CD4-positive, alpha-beta T cell (primary cell): ENCODE measurements around the gene OR7C1. TPM values are rescaled to one million over a fixed set of nuclear protein-coding genes. Genes with fewer than 3 reads are reported as not detected.
"Not testable (repeated sequence)": the region's sequence is repeated elsewhere in the genome, so short reads cannot be mapped to it uniquely, and the experiment has no call there.

Source experiments
- ATAC-seq: fragments of 200-7000 bp; cut with Tn5 transposase; one replicate; pipeline ENCODE4 v1.10.0; 2022; ENCODE audit warnings: mild to moderate bottlenecking; ENCODE audit not compliant: poor library complexity
- CTCF ChIA-PET: fragments of 350-600 bp; sonication (Branson Sonifier 250); formaldehyde crosslinking; loops from one replicate; lab custom pipeline; 2021; ENCODE audit warnings: antibody characterized with exemption, inconsistent platforms; lab: Charles Lee
- POLR2A ChIA-PET: fragments of 350-600 bp; sonication (Branson Sonifier 250); formaldehyde crosslinking; loops from one replicate; lab custom pipeline; 2021; ENCODE audit warnings: antibody characterized with exemption, inconsistent platforms; lab: Charles Lee
- DNase-seq, 14 experiments: peaks; one replicate each; pipeline ENCODE4 v3.0.0-alpha.2; 2013 to 2020; ENCODE audit warnings: mixed read lengths in 2 of 14
- H3K27ac ChIP-seq, 2 donors: one replicate each; pipeline versions ENCODE4 v1.5.1 to v1.7.0; 2013; ENCODE audit warnings: low read length in 2 of 2, low read depth in 1 of 2, mild to moderate bottlenecking in 1 of 2
- H3K27me3 ChIP-seq, 2 experiments: 1 replicate in 1 of 2; 2 replicates in 1 of 2; pipeline versions ENCODE4 v1.6.1 to v1.7.0; 2013; ENCODE audit warnings: low read length in 2 of 2, control low read depth in 1 of 2, mild to moderate bottlenecking in 1 of 2, moderate library complexity in 1 of 2; ENCODE audit not compliant: insufficient read depth in 2 of 2, control insufficient read depth in 1 of 2
- H3K36me3 ChIP-seq: one replicate; pipeline ENCODE4 v1.6.1; 2013; ENCODE audit warnings: low read length, control low read depth; ENCODE audit not compliant: insufficient read depth
- H3K4me1 ChIP-seq: one replicate; pipeline ENCODE4 v1.6.1; 2013; ENCODE audit warnings: low read length, control low read depth; ENCODE audit not compliant: insufficient read depth
- H3K4me3 ChIP-seq: one replicate; pipeline ENCODE4 v1.5.1; 2013; ENCODE audit warnings: mild to moderate bottlenecking, low read length, moderate library complexity
- H3K9me3 ChIP-seq, 2 experiments: 1 replicate in 1 of 2; 2 replicates in 1 of 2; pipeline versions ENCODE4 v1.6.1 to v1.7.0; 2013; ENCODE audit warnings: low read length in 2 of 2, mild to moderate bottlenecking in 2 of 2, control low read depth in 1 of 2, moderate library complexity in 1 of 2; ENCODE audit not compliant: control insufficient read depth in 1 of 2, insufficient read depth in 1 of 2
- H3K27ac Mint-ChIP-seq: one replicate; pipeline ENCODE4 v1.8.0; 2020; ENCODE audit warnings: mixed read lengths
- H3K27me3 Mint-ChIP-seq: one replicate; pipeline ENCODE4 v1.8.0; 2021; ENCODE audit warnings: mixed read lengths
- H3K36me3 Mint-ChIP-seq: one replicate; pipeline ENCODE4 v1.8.0; 2021; ENCODE audit warnings: low read depth, mixed read lengths
- H3K4me1 Mint-ChIP-seq: one replicate; pipeline ENCODE4 v1.8.0; 2021; ENCODE audit warnings: low read depth, mixed read lengths
- H3K4me3 Mint-ChIP-seq: one replicate; pipeline ENCODE4 v1.8.0; 2020; ENCODE audit warnings: mild to moderate bottlenecking, mixed read lengths
- H3K9me3 Mint-ChIP-seq: one replicate; pipeline ENCODE4 v1.8.0; 2020; ENCODE audit warnings: mixed read lengths
- CTCF ChIP-seq: fragments of 200-600 bp; IDR thresholded peaks from one replicate; pipeline ENCODE4 v1.8.0; 2022; ENCODE audit warnings: antibody characterized with exemption, mild to moderate bottlenecking
- intact Hi-C, 2 experiments: fragments of 100-400 bp; cut with DNase I in 1 of 2; cut with micrococcal nuclease in 1 of 2; formaldehyde crosslinking; loops; one replicate each; pipeline versions ENCODE4 v1.15.1 to v1.9.0; 2023 to 2025; cut with DNase I, micrococcal nuclease
- total RNA-seq, 174 experiments: library from RNA in 2 of 174; stranded (reverse) in 2 of 174; gene quantifications; one replicate each; pipeline ENCODE4 v1.2.3 and lab custom pipeline; 2021 to 2026

The OR7C1 gene
- total RNA-seq, 2 experiments from 2014 or later: not detected

- Mint-ChIP-seq H3K27ac (no peak overlapping the region), H3K36me3 (peaks cover 4% of the 10 kb centered on the region), H3K4me1 (no peaks in the 10 kb centered on the region), H3K27me3 (peaks cover 28% of the 10 kb centered on the region), H3K4me3 (no peak overlapping the region), H3K9me3 (no peaks in the 10 kb centered on the region)
- intact Hi-C loops: no loop called here
- H3K4me3 ChIP-seq: no peak overlapping the region
- no peak for TF ChIP-seq CTCF
- H3K27ac ChIP-seq: no peak overlapping the region
- peaks cover 2% of the 10 kb centered on the region for H3K36me3 ChIP-seq
- H3K9me3 ChIP-seq: peaks cover 0 to 5% of the 10 kb centered on the region in 2 experiments
- ChIA-PET POLR2A (no interaction called here), CTCF (no interaction called here)
- ATAC-seq: no peak
- no peak for DNase-seq
- no peaks in the 10 kb centered on the region for H3K4me1 ChIP-seq
- H3K27me3 ChIP-seq: peaks cover 0 to 7% of the 10 kb centered on the region in 2 experiments
Observed at GRCh38 chr19:14768001-14768400, 67.0 kb downstream of the OR7C1 start.

GRCh38 chr19:14767466-14767971, 67.5 kb downstream of the OR7C1 start:
- Histone ChIP-seq H3K27ac (no peak overlapping the region), H3K4me3 (no peak overlapping the region), H3K4me1 (no peaks in the 10 kb centered on the region), H3K36me3 (peaks cover 2% of the 10 kb centered on the region), H3K9me3 (peaks cover 0 to 9% of the 10 kb centered on the region in 2 experiments), H3K27me3 (peaks cover 0 to 7% of the 10 kb centered on the region in 2 experiments)
- DNase-seq: no peak
- no peak for ATAC-seq
- ChIA-PET CTCF (no interaction called here), POLR2A (no interaction called here)
- Mint-ChIP-seq H3K9me3 (no peaks in the 10 kb centered on the region), H3K27ac (no peak overlapping the region), H3K36me3 (peaks cover 4% of the 10 kb centered on the region), H3K4me1 (no peaks in the 10 kb centered on the region), H3K27me3 (peaks cover 28% of the 10 kb centered on the region), H3K4me3 (no peak overlapping the region)
- intact Hi-C loops: no loop called here
- no peak for TF ChIP-seq CTCF

- H3K9me3 ChIP-seq, H3K4me3 ChIP-seq, H3K4me3 Mint-ChIP-seq, H3K4me1 ChIP-seq, intact Hi-C loops, ATAC-seq, H3K27me3 ChIP-seq, POLR2A ChIA-PET, DNase-seq, H3K4me1 Mint-ChIP-seq, H3K27ac ChIP-seq, H3K27ac Mint-ChIP-seq, CTCF ChIA-PET, H3K36me3 Mint-ChIP-seq, H3K36me3 ChIP-seq, H3K9me3 Mint-ChIP-seq: not testable (repeated sequence)
- peaks cover 28% of the 10 kb centered on the region for H3K27me3 Mint-ChIP-seq
Observed at GRCh38 chr19:14765841-14766240, 69.1 kb downstream of the OR7C1 start.

GRCh38 chr19:14765403-14765802, 69.6 kb downstream of the OR7C1 start:
- CTCF ChIA-PET, H3K4me3 Mint-ChIP-seq, H3K36me3 ChIP-seq, H3K4me3 ChIP-seq, H3K4me1 ChIP-seq, H3K4me1 Mint-ChIP-seq, H3K27ac Mint-ChIP-seq, ATAC-seq, intact Hi-C loops, POLR2A ChIA-PET, H3K36me3 Mint-ChIP-seq, DNase-seq, H3K27ac ChIP-seq, H3K9me3 ChIP-seq, H3K27me3 ChIP-seq, H3K9me3 Mint-ChIP-seq: not testable (repeated sequence)
- H3K27me3 Mint-ChIP-seq: peaks cover 28% of the 10 kb centered on the region
